CD14-positive monocyte (primary cell): Measurements from ENCODE around the gene MCCD1. TPM values are rescaled to one million over a fixed set of nuclear protein-coding genes. Genes with fewer than 3 reads are reported as not detected.

Experiments
- DNase-seq, 3 donors: peaks; one replicate each; pipeline ENCODE4 v3.0.0-alpha.2; 2011 to 2022
- H2AFZ ChIP-seq: 2 replicates; pipeline ENCODE4 v1.6.0; 2012; ENCODE audit warnings: mild to moderate bottlenecking, low read depth, low read length, inconsistent platforms; ENCODE audit not compliant: insufficient read depth, poor library complexity, severe bottlenecking
- H3K27ac ChIP-seq, 2 donors: 1 replicate in 1 of 2; 2 replicates in 1 of 2; pipeline ENCODE4 v1.5.1; 2012 to 2013; ENCODE audit warnings: low read length in 2 of 2, control low read depth in 1 of 2, inconsistent platforms in 1 of 2, low read depth in 1 of 2, mild to moderate bottlenecking in 1 of 2
- H3K27me3 ChIP-seq, 2 donors: one replicate each; pipeline versions ENCODE4 v1.6.0 to v1.6.1; 2011 to 2013; ENCODE audit warnings: low read length in 2 of 2; ENCODE audit not compliant: control insufficient read depth in 2 of 2, insufficient read depth in 2 of 2
- H3K36me3 ChIP-seq, 2 donors: replicated peaks in 1 of 2; 1 replicate in 1 of 2; 2 replicates in 1 of 2; pipeline versions ENCODE4 v1.5.1 to v1.6.1; 2012 to 2013; ENCODE audit warnings: low read length in 2 of 2, control low read depth in 1 of 2, inconsistent platforms in 1 of 2, mild to moderate bottlenecking in 1 of 2; ENCODE audit not compliant: insufficient read depth in 2 of 2, control insufficient read depth in 1 of 2
- H3K4me1 ChIP-seq, 2 donors: 1 replicate in 1 of 2; 2 replicates in 1 of 2; pipeline versions ENCODE4 v1.5.1 to v1.6.1; 2012 to 2013; ENCODE audit warnings: low read length in 2 of 2, control low read depth in 1 of 2, inconsistent platforms in 1 of 2, mild to moderate bottlenecking in 1 of 2, moderate library complexity in 1 of 2; ENCODE audit not compliant: insufficient read depth in 2 of 2, control insufficient read depth in 1 of 2
- H3K4me2 ChIP-seq: replicated peaks from 2 replicates; pipeline ENCODE3; 2012; ENCODE audit warnings: low read length, moderate library complexity, mild to moderate bottlenecking; ENCODE audit not compliant: poor library complexity, severe bottlenecking; ENCODE audit errors: extremely low read depth
- H3K4me3 ChIP-seq, 3 experiments: fragments of 200-600 bp in 1 of 3; sonication (generic) in 1 of 3; replicated peaks in 1 of 3; 1 replicate in 2 of 3; 2 replicates in 1 of 3; pipeline ENCODE4 v1.5.1; 2011 to 2013; ENCODE audit warnings: low read length in 3 of 3, mild to moderate bottlenecking in 3 of 3, control low read depth in 2 of 3, low read depth in 2 of 3, inconsistent platforms in 1 of 3, moderate library complexity in 1 of 3
- H3K79me2 ChIP-seq: 2 replicates; pipeline ENCODE4 v1.6.0; 2012; ENCODE audit warnings: mild to moderate bottlenecking, control low read depth, inconsistent platforms, low read length, moderate library complexity; ENCODE audit not compliant: insufficient read depth
- H3K9ac ChIP-seq: 2 replicates; pipeline ENCODE4 v1.6.0; 2017; ENCODE audit warnings: low read length, mild to moderate bottlenecking; ENCODE audit not compliant: insufficient read depth, poor library complexity, severe bottlenecking
- H3K9me3 ChIP-seq, 2 donors: replicated peaks in 1 of 2; 1 replicate in 1 of 2; 2 replicates in 1 of 2; pipeline versions ENCODE4 v1.5.1 to v1.6.1; 2012 to 2013; ENCODE audit warnings: low read length in 2 of 2, control low read depth in 1 of 2; ENCODE audit not compliant: control insufficient read depth in 1 of 2, insufficient read depth in 1 of 2
- H4K20me1 ChIP-seq: 2 replicates; pipeline ENCODE4 v1.6.0; 2012; ENCODE audit warnings: mild to moderate bottlenecking, low read length, control low read depth, moderate library complexity; ENCODE audit not compliant: insufficient read depth
- H3K27ac Mint-ChIP-seq, 7 donors: one replicate each; pipeline ENCODE4 v1.8.0; 2020; ENCODE audit warnings: mild to moderate bottlenecking in 7 of 7, mixed read lengths in 7 of 7, moderate library complexity in 6 of 7, inconsistent platforms in 2 of 7
- H3K27me3 Mint-ChIP-seq, 3 donors: one replicate each; pipeline ENCODE4 v1.8.0; 2021 to 2022; ENCODE audit warnings: low read depth in 3 of 3, mild to moderate bottlenecking in 3 of 3, mixed read lengths in 3 of 3, moderate library complexity in 3 of 3, inconsistent platforms in 1 of 3
- H3K36me3 Mint-ChIP-seq, 2 donors: one replicate each; pipeline ENCODE4 v1.8.0; 2020; ENCODE audit warnings: mixed read lengths in 2 of 2, inconsistent platforms in 1 of 2, mild to moderate bottlenecking in 1 of 2
- H3K4me1 Mint-ChIP-seq: one replicate; pipeline ENCODE4 v1.8.0; 2020; ENCODE audit warnings: mild to moderate bottlenecking, mixed read lengths
- H3K4me3 Mint-ChIP-seq, 2 donors: one replicate each; pipeline ENCODE4 v1.8.0; 2020; ENCODE audit warnings: mild to moderate bottlenecking in 2 of 2, mixed read lengths in 2 of 2, moderate library complexity in 1 of 2
- H3K9me3 Mint-ChIP-seq, 7 donors: one replicate each; pipeline ENCODE4 v1.8.0; 2020 to 2022; ENCODE audit warnings: mixed read lengths in 7 of 7, mild to moderate bottlenecking in 6 of 7, moderate library complexity in 6 of 7, inconsistent platforms in 2 of 7
- WGBS: methylation state at CpG from one replicate; pipeline ENCODE4 v1.1.5; 2013; ENCODE audit warnings: missing lambda C conversion rate; ENCODE audit not compliant: insufficient coverage; 5-methylcytosine and 5-hydroxymethylcytosine counted together
- intact Hi-C, 2 donors: fragments of 100-400 bp; cut with micrococcal nuclease; formaldehyde crosslinking; loops; one replicate each; pipeline versions ENCODE4 v1.15.0 to v1.15.1; 2023
- polyA plus RNA-seq, 3 donors: library from polyadenylated mRNA; depleted of rRNA in 1 of 3; unstranded in 2 of 3; stranded (reverse) in 1 of 3; fragments of 300-500 nt in 2 of 3; fragments of >200 nt in 1 of 3; fragmentation: Illumina TruSeq in 2 of 3; gene quantifications; 1 replicate in 2 of 3; 2 replicates in 1 of 3; pipeline ENCODE4 v1.2.3, GENCODE V29; 2012 to 2021
- TF ChIP-seq, protein P1 (sequence below): fragments of 200-600 bp; IDR thresholded peaks from one replicate; pipeline ENCODE4 v1.8.0; 2022; ENCODE audit warnings: antibody characterized with exemption, mild to moderate bottlenecking

The MCCD1 gene
- polyA plus RNA-seq, 3 donors, result not detected

DNA sequence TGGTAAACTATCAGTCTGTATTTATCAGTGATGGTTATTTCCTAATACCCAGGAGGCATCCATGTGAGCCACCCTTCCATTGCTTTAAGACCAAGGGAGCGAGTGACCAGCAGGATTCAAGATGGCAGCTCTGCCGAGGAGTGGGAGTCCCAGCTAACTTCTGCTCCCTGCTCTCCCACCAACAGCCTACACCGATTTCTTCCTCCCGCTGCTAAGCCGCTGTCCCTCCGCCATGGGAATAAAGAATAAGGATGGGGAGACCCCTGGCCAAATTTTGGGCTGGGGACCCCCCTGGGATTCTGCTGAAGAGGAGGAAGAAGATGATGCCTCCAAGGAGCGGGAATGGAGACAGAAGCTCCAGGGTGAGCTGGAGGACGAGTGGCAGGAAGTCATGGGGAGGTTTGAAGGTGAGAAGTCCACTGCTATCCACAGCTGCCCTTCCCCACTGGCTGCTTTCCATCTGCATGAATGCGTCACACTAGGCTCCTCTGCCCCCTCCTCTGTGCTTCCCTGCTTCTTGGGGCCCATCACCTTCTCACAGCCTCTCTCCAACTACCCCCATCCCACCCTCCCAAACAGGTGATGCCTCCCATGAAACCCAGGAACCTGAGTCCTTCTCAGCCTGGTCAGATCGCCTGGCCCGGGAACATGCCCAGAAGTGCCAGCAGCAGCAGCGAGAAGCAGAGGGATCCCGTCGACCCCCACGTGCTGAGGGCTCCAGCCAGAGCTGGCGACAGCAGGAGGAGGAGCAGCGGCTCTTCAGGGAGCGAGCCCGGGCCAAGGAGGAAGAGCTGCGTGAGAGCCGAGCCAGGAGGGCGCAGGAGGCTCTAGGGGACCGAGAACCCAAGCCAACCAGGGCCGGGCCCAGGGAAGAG, 28.9 kb downstream of the MCCD1 start:
- peak overlapping the region; percentile 96 to 98 for H3K27ac ChIP-seq
- no peaks in the 10 kb centered on the region for H4K20me1 ChIP-seq
- Mint-ChIP-seq H3K27me3 (peaks cover 0 to 2% (median 0%) of the 10 kb centered on the region in 3 donors), H3K27ac (peak overlapping the region; percentile 91 to 98 (median 94)), H3K4me1 (peaks cover 72% of the 10 kb centered on the region), H3K4me3 (peak overlapping the region; percentile 79 to 81), H3K36me3 (peaks cover 15 to 31% of the 10 kb centered on the region in 2 donors), H3K9me3 (no peaks in the 10 kb centered on the region)
- WGBS, result 23% methylated on average over 17 of the region's 24 CpGs
- H3K27me3 ChIP-seq, result no peaks in the 10 kb centered on the region
- TF ChIP-seq, protein P1, sequence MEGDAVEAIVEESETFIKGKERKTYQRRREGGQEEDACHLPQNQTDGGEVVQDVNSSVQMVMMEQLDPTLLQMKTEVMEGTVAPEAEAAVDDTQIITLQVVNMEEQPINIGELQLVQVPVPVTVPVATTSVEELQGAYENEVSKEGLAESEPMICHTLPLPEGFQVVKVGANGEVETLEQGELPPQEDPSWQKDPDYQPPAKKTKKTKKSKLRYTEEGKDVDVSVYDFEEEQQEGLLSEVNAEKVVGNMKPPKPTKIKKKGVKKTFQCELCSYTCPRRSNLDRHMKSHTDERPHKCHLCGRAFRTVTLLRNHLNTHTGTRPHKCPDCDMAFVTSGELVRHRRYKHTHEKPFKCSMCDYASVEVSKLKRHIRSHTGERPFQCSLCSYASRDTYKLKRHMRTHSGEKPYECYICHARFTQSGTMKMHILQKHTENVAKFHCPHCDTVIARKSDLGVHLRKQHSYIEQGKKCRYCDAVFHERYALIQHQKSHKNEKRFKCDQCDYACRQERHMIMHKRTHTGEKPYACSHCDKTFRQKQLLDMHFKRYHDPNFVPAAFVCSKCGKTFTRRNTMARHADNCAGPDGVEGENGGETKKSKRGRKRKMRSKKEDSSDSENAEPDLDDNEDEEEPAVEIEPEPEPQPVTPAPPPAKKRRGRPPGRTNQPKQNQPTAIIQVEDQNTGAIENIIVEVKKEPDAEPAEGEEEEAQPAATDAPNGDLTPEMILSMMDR, result no peak
- peak overlapping the region in 2 of 3 experiments; percentile 12 to 66 for H3K4me3 ChIP-seq
- H3K4me2 ChIP-seq, result peak overlapping the region; percentile 78
- no peaks in the 10 kb centered on the region for H3K36me3 ChIP-seq
- H2AFZ ChIP-seq, result peak overlapping the region; percentile 29
- peaks cover 20% of the 10 kb centered on the region for H3K79me2 ChIP-seq
- intact Hi-C loops, result loop anchor here in 1 of 2 donors (2.0 kb wide), 1 partner anchor 29 kb away; the partner anchor contains the start of gene LST1
- peak in 2 of 3 donors; percentile 29 to 49 for DNase-seq
- peaks cover 76% of the 10 kb centered on the region in 2 donors for H3K4me1 ChIP-seq
- no peaks in the 10 kb centered on the region for H3K9me3 ChIP-seq
- H3K9ac ChIP-seq, result peak overlapping the region; percentile 75

DNA sequence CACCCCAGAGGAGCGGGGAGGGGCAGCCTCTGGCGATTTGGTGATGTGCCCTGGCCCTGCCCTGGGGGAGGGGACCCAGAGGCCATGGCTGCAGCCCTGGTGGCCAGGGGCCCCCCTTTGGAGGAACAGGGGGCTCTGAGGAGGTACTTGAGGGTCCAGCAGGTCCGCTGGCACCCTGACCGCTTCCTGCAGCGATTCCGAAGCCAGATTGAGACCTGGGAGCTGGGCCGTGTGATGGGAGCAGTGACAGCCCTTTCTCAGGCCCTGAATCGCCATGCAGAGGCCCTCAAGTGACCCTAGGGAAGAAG, 29.5 kb downstream of the MCCD1 start:
- Histone ChIP-seq H3K27me3 (no peaks in the 10 kb centered on the region), H2AFZ (peak overlapping the region; percentile 29), H3K4me1 (peaks cover 76% of the 10 kb centered on the region in 2 donors), H3K79me2 (peaks cover 17% of the 10 kb centered on the region), H3K9ac (peak overlapping the region; percentile 75), H3K4me2 (peak overlapping the region; percentile 78), H3K27ac (peak overlapping the region; percentile 96 to 98), H3K9me3 (no peaks in the 10 kb centered on the region), H3K4me3 (peak overlapping the region in 2 of 3 experiments; percentile 12 to 66), H3K36me3 (no peaks in the 10 kb centered on the region), H4K20me1 (no peaks in the 10 kb centered on the region)
- intact Hi-C loops, result loop anchor here in 1 of 2 donors (2.0 kb wide), 1 partner anchor 29 kb away; the partner anchor contains the start of gene LST1
- H3K4me3 Mint-ChIP-seq, result peak overlapping the region; percentile 79 to 81
- TF ChIP-seq, protein P1, result no peak
- H3K9me3 Mint-ChIP-seq, result no peaks in the 10 kb centered on the region
- H3K36me3 Mint-ChIP-seq, result peaks cover 15 to 31% of the 10 kb centered on the region in 2 donors
- peaks cover 0 to 2% (median 0%) of the 10 kb centered on the region in 3 donors for H3K27me3 Mint-ChIP-seq
- peak overlapping the region; percentile 91 to 98 (median 94) for H3K27ac Mint-ChIP-seq
- WGBS, result 67% methylated on average over 7 of the region's 8 CpGs
- peaks cover 73% of the 10 kb centered on the region for H3K4me1 Mint-ChIP-seq
- DNase-seq, result no peak
